ENCODE results near the gene CLMN.

DNA sequence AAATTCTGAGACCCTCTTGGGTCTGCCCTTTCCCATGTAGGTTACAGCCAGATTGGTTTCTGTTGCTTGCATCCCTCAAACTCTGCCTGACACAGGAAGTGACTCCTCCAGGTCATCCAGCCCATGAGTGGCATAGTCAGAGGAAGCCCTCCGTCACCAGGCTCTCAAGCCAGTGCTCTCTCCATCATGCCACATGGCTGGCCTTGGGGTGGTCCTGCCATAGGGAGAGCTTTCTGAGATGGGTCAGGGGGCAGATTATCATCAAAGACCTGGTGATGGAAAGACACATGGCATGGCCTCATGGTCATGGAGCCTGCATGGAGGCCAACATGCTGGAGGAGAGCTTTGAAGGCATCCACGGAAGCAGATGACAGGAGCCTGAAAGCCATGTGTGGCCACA lies 15.4 kb upstream of the CLMN start:
- TF ChIP-seq EZH2phosphoT487 (IDR thresholded peaks at IDR 0.05; ENCODE audit: insufficient read depth, low read depth) (no peak), EZH2 (IDR thresholded peaks at IDR 0.05; ENCODE audit: insufficient read depth, poor library complexity, severe bottlenecking) (no peak)

All from GM23248 (cell line).